Thyroid gland (tissue), 4 donors: Measurements from ENCODE around the gene CA5A.
"Not testable (repeated sequence)": the region's sequence is repeated elsewhere in the genome, so short reads cannot be mapped to it uniquely, and the experiment has no call there.

Experiments
- POLR2A ChIP-seq, 2 donors: fragments of 450-650 bp; IDR thresholded peaks; one replicate each; pipeline ENCODE4 v1.6.1; 2017; ENCODE audit warnings: antibody characterized with exemption in 2 of 2, mild to moderate bottlenecking in 2 of 2, moderate library complexity in 1 of 2
- TF ChIP-seq, protein P1 (sequence below), 6 experiments: fragments of 200-600 bp in 3 of 6; fragments of 450-650 bp in 3 of 6; sonication (generic) in 3 of 6; IDR thresholded peaks; one replicate each; pipeline ENCODE4 v1.5.1; 2016 to 2019; ENCODE audit warnings: antibody characterized with exemption in 6 of 6, mild to moderate bottlenecking in 2 of 6, inconsistent platforms in 1 of 6, moderate library complexity in 1 of 6

DNA sequence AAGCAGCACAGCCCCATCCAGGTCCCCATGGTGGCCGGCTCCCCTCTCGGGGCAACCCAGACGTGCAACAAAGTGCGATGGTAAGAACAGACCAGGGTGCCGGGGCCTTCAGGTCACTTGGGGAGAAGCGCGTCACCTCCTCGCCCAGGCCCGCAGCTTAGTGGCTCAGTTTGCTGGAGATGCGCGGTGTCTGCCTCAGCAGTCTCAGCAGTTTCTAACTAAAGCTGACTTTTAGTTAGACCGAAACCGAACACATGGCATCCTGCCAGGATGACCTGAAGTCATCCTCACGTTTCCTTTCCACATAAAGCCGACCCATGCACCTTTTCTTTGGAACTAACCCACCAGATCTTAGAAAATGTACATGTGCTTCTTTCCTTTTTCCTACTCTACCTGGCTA is 47.9 kb upstream of the CA5A start:
- TF ChIP-seq POLR2A (IDR thresholded peaks at IDR 0.05), result not testable (repeated sequence)
- TF ChIP-seq, protein P1, sequence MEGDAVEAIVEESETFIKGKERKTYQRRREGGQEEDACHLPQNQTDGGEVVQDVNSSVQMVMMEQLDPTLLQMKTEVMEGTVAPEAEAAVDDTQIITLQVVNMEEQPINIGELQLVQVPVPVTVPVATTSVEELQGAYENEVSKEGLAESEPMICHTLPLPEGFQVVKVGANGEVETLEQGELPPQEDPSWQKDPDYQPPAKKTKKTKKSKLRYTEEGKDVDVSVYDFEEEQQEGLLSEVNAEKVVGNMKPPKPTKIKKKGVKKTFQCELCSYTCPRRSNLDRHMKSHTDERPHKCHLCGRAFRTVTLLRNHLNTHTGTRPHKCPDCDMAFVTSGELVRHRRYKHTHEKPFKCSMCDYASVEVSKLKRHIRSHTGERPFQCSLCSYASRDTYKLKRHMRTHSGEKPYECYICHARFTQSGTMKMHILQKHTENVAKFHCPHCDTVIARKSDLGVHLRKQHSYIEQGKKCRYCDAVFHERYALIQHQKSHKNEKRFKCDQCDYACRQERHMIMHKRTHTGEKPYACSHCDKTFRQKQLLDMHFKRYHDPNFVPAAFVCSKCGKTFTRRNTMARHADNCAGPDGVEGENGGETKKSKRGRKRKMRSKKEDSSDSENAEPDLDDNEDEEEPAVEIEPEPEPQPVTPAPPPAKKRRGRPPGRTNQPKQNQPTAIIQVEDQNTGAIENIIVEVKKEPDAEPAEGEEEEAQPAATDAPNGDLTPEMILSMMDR (IDR thresholded peaks at IDR 0.05), result not testable (repeated sequence)
